ENCODE data around the gene EPOP. TPM values are rescaled to one million over a fixed set of nuclear protein-coding genes. Genes with fewer than 3 reads are reported as not detected.

The EPOP gene
- total RNA-seq, 1 experiment from 2014 or later, result 37.9 TPM

- DNase-seq (ENCODE audit: low read depth, low spot score), result no peak
Observed at GRCh38 chr17:38671939-38672720, 2.6 kb downstream of the EPOP start.

GRCh38 chr17:38669520-38669919 is 5.2 kb downstream of the EPOP start:
- Histone ChIP-seq H3K27me3 (ENCODE audit: insufficient read depth, low read length) (no peaks in the 10 kb centered on the region; the same call in 1 of the 2 replicates), H3K4me3 (replicated peaks in 1 of 2; ENCODE audit: low read depth in 1 of 2, low read length in 2 of 2) (no peak overlapping the region), H3K9me3 (ENCODE audit: control insufficient read depth in 1 of 2, insufficient read depth in 1 of 2, low read depth in 1 of 2, low read length in 2 of 2) (no peaks in the 10 kb centered on the region), H3K9ac (ENCODE audit: low read length) (no peak overlapping the region), H3K9me2 (ENCODE audit: insufficient read depth) (no peaks in the 10 kb centered on the region), H3K4me2 (ENCODE audit: low read length) (no peak overlapping the region), H3K27ac (ENCODE audit: low read depth, low read length) (no peak overlapping the region), H3K4me1 (ENCODE audit: control insufficient read depth in 1 of 2, insufficient read depth in 2 of 2, low read length in 2 of 2) (peaks cover 9 to 29% of the 10 kb centered on the region in 2 experiments), H3K36me3 (ENCODE audit: control insufficient read depth in 1 of 2, insufficient read depth in 2 of 2, low read length in 2 of 2) (no peaks in the 10 kb centered on the region), H4K20me1 (ENCODE audit: insufficient read depth) (no peaks in the 10 kb centered on the region), H3K79me2 (ENCODE audit: insufficient read depth, low read length) (peaks cover 19% of the 10 kb centered on the region; the same call in 1 of the 2 replicates), H2AFZ (ENCODE audit: low read depth, low read length, poor library complexity, severe bottlenecking) (no peak overlapping the region)
- DNase-seq (ENCODE audit: low read depth, low spot score) (no peak), ATAC-seq (no peak)
- ChIA-PET POLR2A (no interaction called here), CTCF (interaction anchor here (7.6 kb wide), 1 partner anchor 111 kb away, joined by 146 read pairs; no protein-coding TSS in a partner anchor), RAD21 (ENCODE audit: low non-redundant PET in 1 of 2, low total read pairs in 2 of 2, uncharacterized antibody in 2 of 2, unreplicated experiment in 2 of 2) (no interaction called here)
- BruUV-seq (replicated peaks), result no TSS peak
- intact Hi-C loops (cut with micrococcal nuclease), result loop anchor here (5.0 to 10.0 kb wide), 2 partner anchors 85 to 162 kb away; no protein-coding TSS in a partner anchor
- TF ChIP-seq ZFX (IDR thresholded peaks at IDR 0.05), result no peak
- no peak for TF ChIP-seq EZH2phosphoT487 (IDR thresholded peaks at IDR 0.05; ENCODE audit: borderline replicate concordance)
- no peak for TF ChIP-seq ZNF274 (IDR thresholded peaks at IDR 0.05; ENCODE audit: low read depth, low read length)
- no peak for TF ChIP-seq TCF7L2 (IDR thresholded peaks at IDR 0.05; ENCODE audit: borderline replicate concordance, extremely low read depth, insufficient read depth, insufficient read length)
- TF ChIP-seq POLR2AphosphoS5 (IDR thresholded peaks at IDR 0.05; ENCODE audit: low read depth, low read length), result no peak
- no peak for TF ChIP-seq JUND (IDR thresholded peaks at IDR 0.05)
- no peak for TF ChIP-seq SP1 (IDR thresholded peaks at IDR 0.05; ENCODE audit: low read depth)
- no peak for TF ChIP-seq CTCF (IDR thresholded peaks at IDR 0.05 in 2 of 3, conservative IDR thresholded peaks at IDR 0.05 in 1 of 3; ENCODE audit: borderline replicate concordance in 1 of 3, insufficient read depth in 1 of 3, low read depth in 2 of 3, low read length in 2 of 3)
- TF ChIP-seq SRF (IDR thresholded peaks at IDR 0.05; ENCODE audit: low read depth), result no peak
- TF ChIP-seq CBX3 (IDR thresholded peaks at IDR 0.05; ENCODE audit: low read depth), result no peak
- no peak for TF ChIP-seq EZH2 (IDR thresholded peaks at IDR 0.05)
- TF ChIP-seq SIN3A (IDR thresholded peaks at IDR 0.05; ENCODE audit: low read depth), result no peak
- no peak for TF ChIP-seq YY1 (IDR thresholded peaks at IDR 0.05; ENCODE audit: extremely low read depth, insufficient replicate concordance, low read depth, low read length)
- no peak for TF ChIP-seq ZBTB33 (IDR thresholded peaks at IDR 0.05; ENCODE audit: extremely low read depth, insufficient replicate concordance, low read length)

More at GRCh38 chr17:38671939-38672720, 2.6 kb downstream of the EPOP start:
- ChIA-PET CTCF (interaction anchor here (0.9 to 1.0 kb wide), 2 partner anchors 9 to 63 kb away, joined by 3 to 4 read pairs; no protein-coding TSS in a partner anchor), RAD21 (ENCODE audit: low non-redundant PET in 1 of 2, low total read pairs in 2 of 2, uncharacterized antibody in 2 of 2, unreplicated experiment in 2 of 2) (no interaction called here), POLR2A (interaction anchor here (1.3 kb wide), 1 partner anchor 9 kb away, joined by 3 read pairs; no protein-coding TSS in a partner anchor)
- H3K9me3 ChIP-seq (ENCODE audit: control insufficient read depth in 1 of 2, insufficient read depth in 1 of 2, low read depth in 1 of 2, low read length in 2 of 2), result no peaks in the 10 kb centered on the region
- H3K4me1 ChIP-seq (ENCODE audit: control insufficient read depth in 1 of 2, insufficient read depth in 2 of 2, low read length in 2 of 2), result peaks cover 18 to 52% of the 10 kb centered on the region in 2 experiments
- H3K36me3 ChIP-seq (ENCODE audit: control insufficient read depth in 1 of 2, insufficient read depth in 2 of 2, low read length in 2 of 2), result no peaks in the 10 kb centered on the region
- H2AFZ ChIP-seq (ENCODE audit: low read depth, low read length, poor library complexity, severe bottlenecking), result no peak overlapping the region
- peak overlapping the region; percentile 13; the same call in 1 of the 2 replicates for H3K4me2 ChIP-seq (ENCODE audit: low read length)
- no peak overlapping the region for H3K9ac ChIP-seq (ENCODE audit: low read length)
- ATAC-seq, result no peak
- H4K20me1 ChIP-seq (ENCODE audit: insufficient read depth), result no peaks in the 10 kb centered on the region
- no peaks in the 10 kb centered on the region; the same call in 1 of the 2 replicates for H3K27me3 ChIP-seq (ENCODE audit: insufficient read depth, low read length)
- H3K4me3 ChIP-seq (replicated peaks in 1 of 2; ENCODE audit: low read depth in 1 of 2, low read length in 2 of 2), result no peak overlapping the region
- TSS peak; percentile 84 for BruUV-seq (replicated peaks)
- no peaks in the 10 kb centered on the region for H3K9me2 ChIP-seq (ENCODE audit: insufficient read depth)
- peaks cover 19% of the 10 kb centered on the region; the same call in 1 of the 2 replicates for H3K79me2 ChIP-seq (ENCODE audit: insufficient read depth, low read length)
- intact Hi-C loops (cut with micrococcal nuclease), result no loop called here
- no peak overlapping the region for H3K27ac ChIP-seq (ENCODE audit: low read depth, low read length)
- no peak for TF ChIP-seq TCF7L2 (IDR thresholded peaks at IDR 0.05; ENCODE audit: borderline replicate concordance, extremely low read depth, insufficient read depth, insufficient read length)
- no peak for TF ChIP-seq CBX3 (IDR thresholded peaks at IDR 0.05; ENCODE audit: low read depth)
- no peak for TF ChIP-seq EZH2phosphoT487 (IDR thresholded peaks at IDR 0.05; ENCODE audit: borderline replicate concordance)
